Measurements from ENCODE around the gene LAMTOR1.

LAMTOR1 gene

GRCh38 chr11:72081821-72082453 lies 21.2 kb downstream of the LAMTOR1 start:
- H3K36me3 ChIP-seq (ENCODE audit: insufficient read depth, low read length), result 0 out of 2 replicates have a peak, but pooled peaks cover 3% of the 10 kb centered on the region
- no peak overlapping the region for H2AFZ ChIP-seq (ENCODE audit: low read length, unreplicated experiment)
- no peak overlapping the region for H3K4me3 ChIP-seq (ENCODE audit: low read depth, low read length)
- H3K27me3 ChIP-seq (ENCODE audit: insufficient read depth, low read length), result no peaks in the 10 kb centered on the region
- H3K27ac ChIP-seq (ENCODE audit: low read depth, low read length), result no peak overlapping the region
- peaks cover 18% of the 10 kb centered on the region for H3K4me1 ChIP-seq (ENCODE audit: control insufficient read depth, insufficient read depth, low read length, unreplicated experiment)
- peaks cover 31% of the 10 kb centered on the region for H3K79me2 ChIP-seq (ENCODE audit: control insufficient read depth, insufficient read depth, low read length, unreplicated experiment)

GRCh38 chr11:72081184-72081644 lies 21.9 kb downstream of the LAMTOR1 start:
- Histone ChIP-seq H3K36me3 (ENCODE audit: insufficient read depth, low read length) (0 out of 2 replicates have a peak, but pooled peaks cover 3% of the 10 kb centered on the region), H3K27me3 (ENCODE audit: insufficient read depth, low read length) (no peaks in the 10 kb centered on the region), H3K79me2 (ENCODE audit: control insufficient read depth, insufficient read depth, low read length, unreplicated experiment) (peaks cover 38% of the 10 kb centered on the region), H3K27ac (ENCODE audit: low read depth, low read length) (peak overlapping the region; percentile 86), H2AFZ (ENCODE audit: low read length, unreplicated experiment) (peak overlapping the region; percentile 87), H3K4me1 (ENCODE audit: control insufficient read depth, insufficient read depth, low read length, unreplicated experiment) (peaks cover 18% of the 10 kb centered on the region), H3K4me3 (ENCODE audit: low read depth, low read length) (peak overlapping the region; percentile 75)

GRCh38 chr11:72080326-72081183 lies 22.5 kb downstream of the LAMTOR1 start, which contains the start of the genes LRRC51 and NUMA1:
Gene LRRC51 (plus strand): TSS chr11:72080850. CDS start chr11:72089084, 8,234 bp downstream.
Gene NUMA1 (minus strand): TSS chr11:72080542. CDS start chr11:72035943, 44,599 bp downstream.
- H3K27me3 ChIP-seq (ENCODE audit: insufficient read depth, low read length), result no peaks in the 10 kb centered on the region
- peak within 1 kb of the TSS; percentile 87 for H3K4me3 ChIP-seq (ENCODE audit: low read depth, low read length)
- H3K36me3 ChIP-seq (ENCODE audit: insufficient read depth, low read length), result 0 out of 2 replicates have a peak, but pooled peaks cover 1% of the 10 kb centered on the region
- H3K27ac ChIP-seq (ENCODE audit: low read depth, low read length), result peak within 1 kb of the TSS; percentile 86
- peaks cover 42% of the 10 kb centered on the region for H3K79me2 ChIP-seq (ENCODE audit: control insufficient read depth, insufficient read depth, low read length, unreplicated experiment)
- H2AFZ ChIP-seq (ENCODE audit: low read length, unreplicated experiment), result peak within 1 kb of the TSS; percentile 87
- peaks cover 18% of the 10 kb centered on the region for H3K4me1 ChIP-seq (ENCODE audit: control insufficient read depth, insufficient read depth, low read length, unreplicated experiment)

GRCh38 chr11:72079819-72080325 lies 23.2 kb downstream of the LAMTOR1 start:
- Histone ChIP-seq H3K79me2 (ENCODE audit: control insufficient read depth, insufficient read depth, low read length, unreplicated experiment) (peaks cover 48% of the 10 kb centered on the region), H3K36me3 (ENCODE audit: insufficient read depth, low read length) (no peaks in the 10 kb centered on the region)

GRCh38 chr11:72078477-72078876 lies 24.6 kb downstream of the LAMTOR1 start:
- H3K27ac ChIP-seq (ENCODE audit: low read depth, low read length), result peak overlapping the region; percentile 28; the same call in 1 of the 2 replicates

More at GRCh38 chr11:72079819-72080325, 23.2 kb downstream of the LAMTOR1 start:
- peak overlapping the region; percentile 84 for H2AFZ ChIP-seq (ENCODE audit: low read length, unreplicated experiment)
- H3K27me3 ChIP-seq (ENCODE audit: insufficient read depth, low read length), result no peaks in the 10 kb centered on the region
- H3K4me1 ChIP-seq (ENCODE audit: control insufficient read depth, insufficient read depth, low read length, unreplicated experiment), result peaks cover 18% of the 10 kb centered on the region
- H3K27ac ChIP-seq (ENCODE audit: low read depth, low read length), result peak overlapping the region; percentile 60
- H3K4me3 ChIP-seq (ENCODE audit: low read depth, low read length), result peak overlapping the region; percentile 87

GRCh38 chr11:72075756-72076155 lies 27.3 kb downstream of the LAMTOR1 start:
- Histone ChIP-seq H3K79me2 (ENCODE audit: control insufficient read depth, insufficient read depth, low read length, unreplicated experiment) (peaks cover 79% of the 10 kb centered on the region), H3K4me1 (ENCODE audit: control insufficient read depth, insufficient read depth, low read length, unreplicated experiment) (peaks cover 32% of the 10 kb centered on the region), H3K27me3 (ENCODE audit: insufficient read depth, low read length) (no peaks in the 10 kb centered on the region), H3K27ac (ENCODE audit: low read depth, low read length) (no peak overlapping the region), H3K4me3 (ENCODE audit: low read depth, low read length) (no peak overlapping the region), H3K36me3 (ENCODE audit: insufficient read depth, low read length) (no peaks in the 10 kb centered on the region), H2AFZ (ENCODE audit: low read length, unreplicated experiment) (no peak overlapping the region)

More at GRCh38 chr11:72078477-72078876, 24.6 kb downstream of the LAMTOR1 start:
- no peaks in the 10 kb centered on the region for H3K27me3 ChIP-seq (ENCODE audit: insufficient read depth, low read length)
- H2AFZ ChIP-seq (ENCODE audit: low read length, unreplicated experiment), result peak overlapping the region; percentile 31
- no peaks in the 10 kb centered on the region for H3K36me3 ChIP-seq (ENCODE audit: insufficient read depth, low read length)
- H3K4me3 ChIP-seq (ENCODE audit: low read depth, low read length), result peak overlapping the region; percentile 87
- H3K79me2 ChIP-seq (ENCODE audit: control insufficient read depth, insufficient read depth, low read length, unreplicated experiment), result peaks cover 59% of the 10 kb centered on the region
- H3K4me1 ChIP-seq (ENCODE audit: control insufficient read depth, insufficient read depth, low read length, unreplicated experiment), result peaks cover 18% of the 10 kb centered on the region

- no peaks in the 10 kb centered on the region for H3K36me3 ChIP-seq (ENCODE audit: insufficient read depth, low read length)
- peaks cover 38% of the 10 kb centered on the region for H3K4me1 ChIP-seq (ENCODE audit: control insufficient read depth, insufficient read depth, low read length, unreplicated experiment)
- no peak overlapping the region for H3K4me3 ChIP-seq (ENCODE audit: low read depth, low read length)
- H3K27ac ChIP-seq (ENCODE audit: low read depth, low read length), result no peak overlapping the region
- no peak overlapping the region for H2AFZ ChIP-seq (ENCODE audit: low read length, unreplicated experiment)
- peaks cover 85% of the 10 kb centered on the region for H3K79me2 ChIP-seq (ENCODE audit: control insufficient read depth, insufficient read depth, low read length, unreplicated experiment)
- no peaks in the 10 kb centered on the region for H3K27me3 ChIP-seq (ENCODE audit: insufficient read depth, low read length)
These were observed 28.0 kb downstream of the LAMTOR1 start for GRCh38 chr11:72075109-72075508.

GRCh38 chr11:72072348-72072747 lies 30.7 kb downstream of the LAMTOR1 start:
- peaks cover 86% of the 10 kb centered on the region for H3K79me2 ChIP-seq (ENCODE audit: control insufficient read depth, insufficient read depth, low read length, unreplicated experiment)
- no peaks in the 10 kb centered on the region for H3K36me3 ChIP-seq (ENCODE audit: insufficient read depth, low read length)
- H3K27me3 ChIP-seq (ENCODE audit: insufficient read depth, low read length), result no peaks in the 10 kb centered on the region
- H2AFZ ChIP-seq (ENCODE audit: low read length, unreplicated experiment), result no peak overlapping the region
- H3K4me3 ChIP-seq (ENCODE audit: low read depth, low read length), result peak overlapping the region; percentile 38; the same call in 1 of the 2 replicates
- peak overlapping the region; percentile 67 for H3K27ac ChIP-seq (ENCODE audit: low read depth, low read length)
- peaks cover 45% of the 10 kb centered on the region for H3K4me1 ChIP-seq (ENCODE audit: control insufficient read depth, insufficient read depth, low read length, unreplicated experiment)

GRCh38 chr11:72070491-72070890 lies 32.6 kb downstream of the LAMTOR1 start:
- Histone ChIP-seq H3K36me3 (ENCODE audit: insufficient read depth, low read length) (no peaks in the 10 kb centered on the region), H3K4me1 (ENCODE audit: control insufficient read depth, insufficient read depth, low read length, unreplicated experiment) (peaks cover 53% of the 10 kb centered on the region), H3K27ac (ENCODE audit: low read depth, low read length) (peak overlapping the region; percentile 67), H2AFZ (ENCODE audit: low read length, unreplicated experiment) (no peak overlapping the region), H3K4me3 (ENCODE audit: low read depth, low read length) (peak overlapping the region; percentile 20), H3K27me3 (ENCODE audit: insufficient read depth, low read length) (no peaks in the 10 kb centered on the region), H3K79me2 (ENCODE audit: control insufficient read depth, insufficient read depth, low read length, unreplicated experiment) (peaks cover 81% of the 10 kb centered on the region)

- Histone ChIP-seq H3K27ac (ENCODE audit: low read depth, low read length) (peak overlapping the region; percentile 67), H2AFZ (ENCODE audit: low read length, unreplicated experiment) (peak overlapping the region; percentile 18), H3K4me3 (ENCODE audit: low read depth, low read length) (peak overlapping the region; percentile 53), H3K27me3 (ENCODE audit: insufficient read depth, low read length) (no peaks in the 10 kb centered on the region), H3K79me2 (ENCODE audit: control insufficient read depth, insufficient read depth, low read length, unreplicated experiment) (peaks cover 75% of the 10 kb centered on the region), H3K4me1 (ENCODE audit: control insufficient read depth, insufficient read depth, low read length, unreplicated experiment) (peaks cover 53% of the 10 kb centered on the region), H3K36me3 (ENCODE audit: insufficient read depth, low read length) (no peaks in the 10 kb centered on the region)
These were observed 33.3 kb downstream of the LAMTOR1 start for GRCh38 chr11:72069787-72070251.
